Type B pancreatic cell (in vitro differentiated cells): ENCODE data around the gene SPIN1. TPM values are rescaled to one million over a fixed set of nuclear protein-coding genes. Genes with fewer than 3 reads are reported as not detected.
A peak's percentile ranks its signal among the peaks of the same experiment; 100 is the strongest.

Source experiments
- DNase-seq: peaks from one replicate; pipeline ENCODE4 v3.0.0; 2021; ENCODE audit warnings: mixed read lengths; ENCODE audit not compliant: unreplicated experiment; ENCODE audit errors: extremely low spot score
- H3K27ac Mint-ChIP-seq: 2 replicates; pipeline ENCODE4 v1.8.0; 2021; ENCODE audit warnings: mild to moderate bottlenecking, mixed read lengths
- H3K27me3 Mint-ChIP-seq: 2 replicates; pipeline ENCODE4 v1.8.0; 2021; ENCODE audit warnings: mixed read lengths
- H3K36me3 Mint-ChIP-seq: 2 replicates; pipeline ENCODE4 v1.8.0; 2021; ENCODE audit warnings: mixed read lengths
- H3K4me1 Mint-ChIP-seq: one replicate; pipeline ENCODE4 v1.8.0; 2021; ENCODE audit warnings: mixed read lengths; ENCODE audit not compliant: unreplicated experiment
- H3K4me3 Mint-ChIP-seq: 2 replicates; pipeline ENCODE4 v1.8.0; 2021; ENCODE audit warnings: mild to moderate bottlenecking, mixed read lengths
- H3K9me3 Mint-ChIP-seq: 2 replicates; pipeline ENCODE4 v1.8.0; 2021; ENCODE audit warnings: mixed read lengths
- CTCF ChIP-seq: fragments of 200-600 bp; sonication (generic); conservative IDR thresholded peaks from 2 replicates; pipeline ENCODE4 v1.5.0; 2021; ENCODE audit warnings: antibody characterized with exemption, mild to moderate bottlenecking
- total RNA-seq: library from RNA; stranded (reverse); gene quantifications from 2 replicates; pipeline ENCODE4 v1.2.1, GENCODE V29; 2021; ENCODE audit warnings: low replicate concordance

SPIN1 gene
- total RNA-seq, 1 donor from 2014 or later: 107 TPM

- peaks cover 16% of the 10 kb centered on the region for H3K9me3 Mint-ChIP-seq
- H3K4me3 Mint-ChIP-seq: no peak overlapping the region
- DNase-seq: no peak
- TF ChIP-seq CTCF: no peak
- H3K27me3 Mint-ChIP-seq: no peaks in the 10 kb centered on the region
- H3K4me1 Mint-ChIP-seq: no peaks in the 10 kb centered on the region
- H3K27ac Mint-ChIP-seq: peak overlapping the region; percentile 87
- H3K36me3 Mint-ChIP-seq: peaks cover 59% of the 10 kb centered on the region
Measured at GRCh38 chr9:88418715-88419540, 30.7 kb downstream of the SPIN1 start.

GRCh38 chr9:88420227-88420626 is 32.0 kb downstream of the SPIN1 start:
- no peak overlapping the region for H3K4me3 Mint-ChIP-seq
- no peak overlapping the region for H3K27ac Mint-ChIP-seq
- no peak for TF ChIP-seq CTCF
- peaks cover 54% of the 10 kb centered on the region for H3K36me3 Mint-ChIP-seq
- peaks cover 12% of the 10 kb centered on the region for H3K9me3 Mint-ChIP-seq
- no peak for DNase-seq
- H3K4me1 Mint-ChIP-seq: no peaks in the 10 kb centered on the region
- no peaks in the 10 kb centered on the region for H3K27me3 Mint-ChIP-seq

- Mint-ChIP-seq H3K4me1 (peaks cover 9% of the 10 kb centered on the region), H3K27ac (no peak overlapping the region), H3K4me3 (no peak overlapping the region), H3K9me3 (peaks cover 12% of the 10 kb centered on the region), H3K36me3 (peaks cover 57% of the 10 kb centered on the region), H3K27me3 (no peaks in the 10 kb centered on the region)
- no peak for DNase-seq
- no peak for TF ChIP-seq CTCF
Measured at GRCh38 chr9:88421348-88421747, 33.1 kb downstream of the SPIN1 start.

GRCh38 chr9:88425538-88425950 is 37.3 kb downstream of the SPIN1 start:
- Mint-ChIP-seq H3K4me3 (no peak overlapping the region), H3K4me1 (peaks cover 14% of the 10 kb centered on the region), H3K27me3 (no peaks in the 10 kb centered on the region), H3K27ac (peak overlapping the region; percentile 30), H3K9me3 (no peaks in the 10 kb centered on the region), H3K36me3 (peaks cover 38% of the 10 kb centered on the region)
- no peak for DNase-seq
- no peak for TF ChIP-seq CTCF

GRCh38 chr9:88426651-88427050 is 38.4 kb downstream of the SPIN1 start:
- Mint-ChIP-seq H3K27ac (no peak overlapping the region), H3K27me3 (no peaks in the 10 kb centered on the region), H3K36me3 (peaks cover 27% of the 10 kb centered on the region), H3K4me3 (no peak overlapping the region), H3K9me3 (no peaks in the 10 kb centered on the region), H3K4me1 (peaks cover 14% of the 10 kb centered on the region)
- TF ChIP-seq CTCF: no peak
- no peak for DNase-seq
